Right ventricle myocardium inferior (tissue), 1 donor: Measurements from ENCODE around the gene ATP8A2. TPM values are rescaled to one million over a fixed set of nuclear protein-coding genes. Genes with fewer than 3 reads are reported as not detected.

Source experiments
- ATAC-seq: fragments of 200-7000 bp; cut with Tn5 transposase; one replicate; pipeline ENCODE4 v1.9.1; 2020; ENCODE audit warnings: mild to moderate bottlenecking, moderate library complexity
- DNase-seq: peaks from one replicate; pipeline ENCODE4 v3.0.0; 2021; ENCODE audit errors: missing footprints
- intact Hi-C: fragments of 100-400 bp; cut with DNase I; formaldehyde crosslinking; loops from one replicate; pipeline ENCODE4 v1.11.0; 2022
- total RNA-seq: library from RNA; stranded (reverse); fragmentation: NEBNext Ultra II Directional; extraction: Animal tissue kit (Norgen Biotek cat#: 25700); gene quantifications from one replicate; pipeline ENCODE4 v1.2.1, GENCODE V29; 2021
- donor health status: DM: no; HTN: yes; CAD: no; lungs with severe emphysema.

ATP8A2 gene
- total RNA-seq, 1 donor from 2014 or later, result 0.11 TPM

GRCh38 chr13:25846222-25846984, 474.6 kb downstream of the ATP8A2 start:
- DNase-seq (no peak), ATAC-seq (no peak)
- intact Hi-C loops, result no loop called here

- intact Hi-C loops, result no loop called here
- ATAC-seq, result no peak
- DNase-seq, result no peak
These were observed 475.4 kb downstream of the ATP8A2 start for GRCh38 chr13:25847145-25847544.

GRCh38 chr13:25847635-25848626, 476.2 kb downstream of the ATP8A2 start:
- ATAC-seq (no peak), DNase-seq (no peak)
- intact Hi-C loops, result no loop called here

GRCh38 chr13:25848812-25849745, 477.3 kb downstream of the ATP8A2 start:
- no peak for DNase-seq
- no peak for ATAC-seq
- intact Hi-C loops, result no loop called here

GRCh38 chr13:25857830-25858229, 486.1 kb downstream of the ATP8A2 start:
- no peak for ATAC-seq
- no peak for DNase-seq
- intact Hi-C loops, result no loop called here

GRCh38 chr13:25859528-25859927, 487.8 kb downstream of the ATP8A2 start:
- no peak for ATAC-seq
- no peak for DNase-seq
- intact Hi-C loops, result no loop called here

- intact Hi-C loops, result no loop called here
- no peak for DNase-seq
- ATAC-seq, result no peak
These were observed 488.5 kb downstream of the ATP8A2 start for GRCh38 chr13:25860265-25860664.

- no peak for ATAC-seq
- intact Hi-C loops, result no loop called here
- no peak for DNase-seq
These were observed 489.1 kb downstream of the ATP8A2 start for GRCh38 chr13:25860862-25861261.

- ATAC-seq (no peak), DNase-seq (no peak)
- intact Hi-C loops, result no loop called here
These were observed 490.4 kb downstream of the ATP8A2 start for GRCh38 chr13:25862156-25862555.

- DNase-seq (no peak), ATAC-seq (no peak)
- intact Hi-C loops, result no loop called here
These were observed 492.3 kb downstream of the ATP8A2 start for GRCh38 chr13:25864116-25864515.

GRCh38 chr13:25864936-25865335, 493.2 kb downstream of the ATP8A2 start:
- DNase-seq (no peak), ATAC-seq (no peak)
- intact Hi-C loops, result no loop called here

GRCh38 chr13:25865391-25865790, 493.6 kb downstream of the ATP8A2 start:
- DNase-seq, result no peak
- intact Hi-C loops, result no loop called here
- no peak for ATAC-seq

- no peak for ATAC-seq
- intact Hi-C loops, result no loop called here
- no peak for DNase-seq
These were observed 495.3 kb downstream of the ATP8A2 start for GRCh38 chr13:25867038-25867437.

GRCh38 chr13:25868490-25868889, 496.7 kb downstream of the ATP8A2 start:
- intact Hi-C loops, result no loop called here
- DNase-seq, result no peak
- ATAC-seq, result no peak

GRCh38 chr13:25869941-25870340, 498.2 kb downstream of the ATP8A2 start:
- intact Hi-C loops, result no loop called here
- ATAC-seq, result peak; percentile 42
- DNase-seq, result no peak

GRCh38 chr13:25871389-25872125, 499.8 kb downstream of the ATP8A2 start:
- DNase-seq, result no peak
- intact Hi-C loops, result no loop called here
- no peak for ATAC-seq

GRCh38 chr13:25872481-25873241, 500.9 kb downstream of the ATP8A2 start:
- peak; percentile 48 for ATAC-seq
- intact Hi-C loops, result no loop called here

GRCh38 chr13:25873242-25873612, 501.5 kb downstream of the ATP8A2 start:
- no peak for DNase-seq

More at GRCh38 chr13:25872481-25873241, 500.9 kb downstream of the ATP8A2 start:
- no peak for DNase-seq

More at GRCh38 chr13:25873242-25873612, 501.5 kb downstream of the ATP8A2 start:
- no peak for ATAC-seq
- intact Hi-C loops, result no loop called here
